IPS-20b (cell line): Measurements from ENCODE around the gene TTC9.

Experiments used
- H3K27ac ChIP-seq: one replicate; pipeline ENCODE4 v1.5.1; 2013; ENCODE audit warnings: low read length
- H3K27me3 ChIP-seq: 2 replicates; pipeline ENCODE4 v1.6.1; 2013; ENCODE audit warnings: mild to moderate bottlenecking, low read length, inconsistent platforms; ENCODE audit not compliant: insufficient read depth
- H3K36me3 ChIP-seq: 2 replicates; pipeline ENCODE4 v1.6.1; 2013; ENCODE audit warnings: low read depth, mild to moderate bottlenecking, inconsistent platforms, low read length, moderate library complexity; ENCODE audit not compliant: insufficient read depth
- H3K4me1 ChIP-seq: 2 replicates; pipeline ENCODE4 v1.6.1; 2013; ENCODE audit warnings: mild to moderate bottlenecking, control low read depth, inconsistent platforms, low read length, moderate library complexity; ENCODE audit not compliant: insufficient read depth
- H3K4me3 ChIP-seq: 2 replicates; pipeline ENCODE4 v1.5.1; 2013; ENCODE audit warnings: mild to moderate bottlenecking, low read length, inconsistent platforms
- H3K9ac ChIP-seq: 2 replicates; pipeline ENCODE4 v1.6.1; 2013; ENCODE audit warnings: low read depth, mild to moderate bottlenecking, inconsistent platforms, low read length, moderate library complexity
- H3K9me3 ChIP-seq: 2 replicates; pipeline ENCODE4 v1.6.1; 2013; ENCODE audit warnings: mild to moderate bottlenecking, low read depth, low read length, inconsistent platforms; ENCODE audit not compliant: insufficient read depth

TTC9 gene

DNA sequence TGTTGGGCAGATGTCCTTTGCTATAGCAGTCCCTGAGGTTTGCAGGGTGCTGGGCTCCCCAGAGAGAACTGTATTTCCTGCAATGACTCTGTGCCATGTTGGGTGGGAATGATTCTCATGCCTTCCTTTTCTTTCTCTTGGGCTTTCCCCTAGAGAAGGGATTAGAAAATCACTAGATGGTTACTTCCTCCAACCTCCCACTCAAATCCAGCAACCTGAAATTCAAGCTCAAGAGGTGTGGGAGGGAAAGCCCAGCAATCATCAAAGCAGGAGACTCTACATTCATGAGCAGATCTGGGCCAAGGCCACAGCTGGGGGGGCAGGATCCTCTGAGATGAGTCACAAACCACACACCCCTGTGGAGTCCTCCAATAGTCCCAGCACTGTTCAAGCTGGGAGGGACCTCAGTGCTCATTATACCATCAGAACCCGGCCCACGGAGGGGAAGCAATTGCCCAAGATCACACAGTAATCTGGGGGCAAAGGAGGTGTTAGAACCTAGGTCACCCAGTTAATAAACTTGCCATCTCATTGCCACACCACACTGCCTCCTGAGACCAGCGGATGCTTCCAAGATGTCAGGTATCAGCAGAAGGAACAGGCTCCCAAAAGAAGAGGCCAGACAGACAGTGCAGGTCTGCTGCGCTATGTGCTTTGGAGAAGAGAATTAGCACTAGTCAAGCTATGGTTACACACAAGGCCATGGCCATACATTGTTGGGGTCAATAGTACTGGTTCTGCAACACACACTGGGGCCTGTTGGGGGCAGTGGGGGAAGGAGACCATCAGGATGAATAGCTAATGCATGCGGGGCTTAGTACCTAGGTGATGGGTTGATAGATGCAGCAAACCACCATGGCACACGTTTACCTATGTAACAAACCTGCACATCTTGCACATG lies 65.7 kb downstream of the TTC9 start:
- no peak overlapping the region for H3K4me3 ChIP-seq
- no peaks in the 10 kb centered on the region for H3K9me3 ChIP-seq
- no peaks in the 10 kb centered on the region for H3K27me3 ChIP-seq
- no peaks in the 10 kb centered on the region for H3K36me3 ChIP-seq
- peak overlapping the region; percentile 66; the same call in 1 of the 2 replicates for H3K9ac ChIP-seq
- peak overlapping the region; percentile 26 for H3K27ac ChIP-seq
- peaks cover 42% of the 10 kb centered on the region; the same call in 1 of the 2 replicates for H3K4me1 ChIP-seq

DNA sequence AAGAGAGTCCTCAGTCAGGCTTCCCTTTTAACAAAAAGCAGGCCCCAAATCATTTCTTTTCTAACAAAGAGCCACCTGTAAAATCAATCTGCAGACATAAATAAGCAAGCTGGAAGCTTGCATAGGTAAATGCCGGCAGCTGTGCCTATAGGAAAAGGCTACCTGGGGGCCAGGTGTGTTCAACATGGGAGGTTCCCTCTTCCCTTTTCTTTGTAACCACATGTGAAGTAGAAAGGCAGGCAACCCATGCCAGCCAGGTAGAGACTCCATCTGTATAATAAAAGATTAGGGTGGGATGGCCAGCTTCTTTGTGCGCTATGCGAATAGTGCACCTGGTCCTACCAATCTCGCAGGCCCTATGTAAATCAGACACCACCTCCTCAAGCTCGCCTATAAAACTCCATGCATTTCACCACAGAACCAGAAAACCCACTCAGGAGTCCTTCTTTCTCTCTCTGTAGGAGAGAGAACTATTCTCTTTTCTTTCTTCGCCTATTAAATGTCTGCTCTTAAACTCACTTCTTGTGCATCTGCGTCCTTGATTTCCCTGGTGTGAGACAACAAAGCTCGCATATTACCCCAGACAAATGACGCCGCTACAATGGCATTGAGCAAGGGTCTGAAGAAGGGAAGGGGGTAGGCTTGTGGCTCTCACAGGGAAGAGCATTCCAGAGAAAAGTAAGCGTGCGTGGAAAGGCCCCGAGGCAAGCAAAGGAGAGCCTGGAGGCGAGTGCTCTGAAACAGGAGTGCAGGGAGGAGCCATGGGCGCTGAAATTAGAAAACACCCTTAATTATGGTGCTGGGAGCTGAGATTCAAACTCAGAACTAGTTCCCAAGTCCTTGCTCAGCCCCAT lies 67.2 kb downstream of the TTC9 start:
- Histone ChIP-seq H3K9me3 (no peaks in the 10 kb centered on the region), H3K27ac (peak overlapping the region; percentile 92), H3K4me1 (peaks cover 51% of the 10 kb centered on the region; the same call in 1 of the 2 replicates), H3K4me3 (peak overlapping the region; percentile 10; the same call in 1 of the 2 replicates), H3K27me3 (no peaks in the 10 kb centered on the region), H3K36me3 (no peaks in the 10 kb centered on the region), H3K9ac (peak overlapping the region; percentile 70; the same call in 1 of the 2 replicates)

DNA sequence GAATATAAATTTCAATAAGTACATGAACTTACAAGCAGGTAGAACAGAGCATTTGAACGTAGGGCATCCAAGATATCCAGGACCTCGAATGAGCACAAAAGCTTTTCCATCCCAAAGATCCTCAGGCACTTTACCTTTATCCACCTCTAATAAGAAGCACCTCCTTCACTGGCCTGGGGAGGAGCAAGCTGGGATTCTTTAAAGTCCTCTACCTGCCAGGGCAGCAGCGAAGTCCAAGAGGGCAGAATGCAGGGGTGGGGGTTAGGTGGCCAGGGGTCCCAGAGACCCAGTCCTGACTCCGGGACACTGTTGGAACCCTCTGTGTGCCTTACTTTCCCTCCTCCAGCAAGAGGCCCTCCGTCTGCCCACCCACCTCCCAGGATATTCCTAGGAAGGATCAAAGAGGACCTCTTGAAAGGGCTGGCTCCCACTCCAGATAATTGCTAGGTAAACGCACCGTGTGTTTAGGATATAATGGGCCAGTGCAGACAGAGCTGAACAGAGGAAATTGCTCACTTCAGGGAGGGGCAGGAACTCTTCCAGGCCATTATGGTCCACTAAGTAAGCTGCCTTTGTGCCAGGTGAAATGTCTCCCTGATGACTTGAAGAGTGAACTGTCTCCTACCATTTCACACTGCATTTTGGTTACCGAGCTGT lies 68.1 kb downstream of the TTC9 start:
- peaks cover 51% of the 10 kb centered on the region; the same call in 1 of the 2 replicates for H3K4me1 ChIP-seq
- H3K4me3 ChIP-seq, result no peak overlapping the region; the same call in 1 of the 2 replicates
- H3K27ac ChIP-seq, result peak overlapping the region; percentile 92
- H3K36me3 ChIP-seq, result no peaks in the 10 kb centered on the region
- H3K9me3 ChIP-seq, result no peaks in the 10 kb centered on the region
- no peaks in the 10 kb centered on the region for H3K27me3 ChIP-seq
- peak overlapping the region; percentile 70; the same call in 1 of the 2 replicates for H3K9ac ChIP-seq

DNA sequence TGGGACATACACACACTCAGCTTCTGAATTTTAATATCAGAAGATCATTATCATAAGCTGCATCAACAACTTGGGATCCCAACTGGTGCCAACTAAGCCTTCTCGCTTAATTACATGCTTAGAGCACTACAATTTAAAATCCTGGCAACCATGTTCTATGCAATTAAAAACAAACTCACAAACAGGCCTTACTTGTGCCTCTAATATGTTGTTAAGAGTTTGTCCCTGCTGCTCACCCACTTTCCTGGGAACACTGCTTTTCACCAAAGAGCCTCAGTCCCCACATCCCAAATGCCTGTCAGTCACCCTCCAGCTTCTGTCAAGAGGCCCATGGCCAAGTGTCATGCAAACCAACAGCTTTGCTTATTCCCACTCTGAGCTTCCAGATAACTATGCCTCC lies 69.7 kb downstream of the TTC9 start:
- no peaks in the 10 kb centered on the region for H3K9me3 ChIP-seq
- H3K27ac ChIP-seq, result no peak overlapping the region
- H3K27me3 ChIP-seq, result no peaks in the 10 kb centered on the region
- H3K36me3 ChIP-seq, result no peaks in the 10 kb centered on the region
- no peak overlapping the region for H3K4me3 ChIP-seq
- H3K9ac ChIP-seq, result no peak overlapping the region
- peaks cover 42% of the 10 kb centered on the region; the same call in 1 of the 2 replicates for H3K4me1 ChIP-seq

DNA sequence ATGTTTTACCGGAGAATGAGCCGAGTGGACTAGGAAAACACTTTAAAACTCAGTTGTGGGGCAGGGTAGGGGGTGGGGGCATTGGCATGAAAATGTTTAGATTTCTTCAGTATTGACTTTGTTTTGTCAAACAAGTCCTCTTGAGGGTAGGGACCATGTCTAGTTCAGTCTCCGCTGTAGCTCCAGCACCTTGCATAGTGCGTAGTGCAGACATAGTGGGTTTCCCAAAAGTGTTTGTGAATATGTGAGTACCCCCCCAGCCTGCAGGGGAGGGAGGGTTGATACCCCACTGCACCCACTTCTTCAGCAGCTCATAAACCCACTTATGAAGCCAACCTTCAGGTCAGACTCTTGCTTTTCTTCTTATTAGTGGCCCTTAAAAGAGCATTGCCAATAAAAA lies 71.4 kb downstream of the TTC9 start:
- H3K27ac ChIP-seq, result peak overlapping the region; percentile 1
- H3K4me1 ChIP-seq, result peaks cover 28% of the 10 kb centered on the region; the same call in 1 of the 2 replicates
- no peaks in the 10 kb centered on the region for H3K27me3 ChIP-seq
- H3K9ac ChIP-seq, result peak overlapping the region; percentile 2; the same call in 1 of the 2 replicates
- H3K4me3 ChIP-seq, result no peak overlapping the region
- no peaks in the 10 kb centered on the region for H3K36me3 ChIP-seq
- H3K9me3 ChIP-seq, result no peaks in the 10 kb centered on the region

DNA sequence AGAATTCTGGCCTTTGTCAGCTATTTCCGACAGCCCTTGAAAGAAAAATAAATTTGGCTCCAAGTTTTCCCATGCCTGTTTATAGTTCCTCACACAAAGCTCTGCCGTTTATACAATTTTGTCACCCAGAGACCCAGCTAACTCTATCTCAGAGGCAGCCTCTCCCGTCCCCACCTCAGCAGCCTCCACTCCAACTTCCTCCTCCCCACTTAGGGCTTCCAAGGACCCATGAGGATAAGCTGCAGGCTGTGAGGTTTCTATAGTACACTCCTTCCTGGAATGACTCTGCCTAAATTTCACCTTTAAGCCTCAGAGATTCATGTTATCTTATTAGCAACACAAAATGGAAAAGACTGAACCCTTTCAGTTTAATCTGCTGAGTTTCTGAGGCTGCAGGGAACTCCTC lies 71.8 kb downstream of the TTC9 start:
- H3K4me3 ChIP-seq, result no peak overlapping the region
- H3K27me3 ChIP-seq, result no peaks in the 10 kb centered on the region
- H3K27ac ChIP-seq, result peak overlapping the region; percentile 1
- H3K4me1 ChIP-seq, result peaks cover 26% of the 10 kb centered on the region; the same call in 1 of the 2 replicates
- H3K9ac ChIP-seq, result peak overlapping the region; percentile 2; the same call in 1 of the 2 replicates
- no peaks in the 10 kb centered on the region for H3K36me3 ChIP-seq
- H3K9me3 ChIP-seq, result no peaks in the 10 kb centered on the region

DNA sequence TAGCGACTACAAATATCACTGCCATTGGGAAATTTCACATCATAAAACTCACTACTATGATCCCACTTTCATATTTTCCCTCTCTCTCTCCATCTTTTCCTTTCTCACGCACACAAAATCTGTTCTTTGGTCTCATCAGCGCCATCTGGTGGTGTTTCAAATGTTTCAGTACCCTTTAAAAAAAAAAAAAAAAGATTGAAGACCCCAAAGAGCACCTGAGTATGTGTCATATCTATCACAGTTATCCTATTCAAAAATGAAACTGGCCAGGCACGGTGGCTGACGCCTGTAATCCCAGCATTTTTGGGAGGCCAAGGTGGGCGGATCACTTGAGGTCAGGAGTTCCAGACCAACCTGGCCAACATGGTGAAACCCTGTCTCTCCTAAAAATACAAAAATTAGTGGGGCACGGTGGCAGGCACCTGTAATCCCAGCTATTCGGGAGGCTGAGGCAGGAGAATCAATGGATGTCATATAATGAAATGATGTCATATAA lies 72.4 kb downstream of the TTC9 start:
- Histone ChIP-seq H3K27ac (no peak overlapping the region), H3K4me1 (peaks cover 21% of the 10 kb centered on the region; the same call in 1 of the 2 replicates), H3K4me3 (no peak overlapping the region), H3K9ac (no peak overlapping the region; the same call in 1 of the 2 replicates), H3K36me3 (no peaks in the 10 kb centered on the region), H3K27me3 (no peaks in the 10 kb centered on the region), H3K9me3 (no peaks in the 10 kb centered on the region)

DNA sequence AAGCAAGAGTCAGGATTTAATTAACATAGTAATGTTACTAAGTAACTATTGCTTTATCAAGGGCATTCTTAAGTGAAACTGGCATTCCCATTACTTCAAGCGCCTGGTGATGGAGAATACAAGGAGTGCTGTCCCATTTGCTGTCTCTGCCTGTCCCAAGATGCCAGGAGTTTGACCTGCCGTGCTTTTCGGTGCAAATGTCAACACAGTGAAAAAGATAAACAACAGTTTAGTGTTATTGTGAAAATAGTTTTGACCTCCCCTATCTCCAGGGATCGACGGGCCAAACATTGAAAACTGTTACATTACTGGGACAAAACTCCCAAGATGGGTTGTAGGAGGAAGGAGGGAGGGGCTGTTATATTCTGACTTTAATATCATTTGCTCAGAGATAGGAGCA lies 74.8 kb downstream of the TTC9 start:
- Histone ChIP-seq H3K4me1 (peaks cover 9% of the 10 kb centered on the region; the same call in 1 of the 2 replicates), H3K9me3 (no peaks in the 10 kb centered on the region), H3K9ac (no peak overlapping the region), H3K27ac (no peak overlapping the region), H3K27me3 (no peaks in the 10 kb centered on the region), H3K36me3 (no peaks in the 10 kb centered on the region), H3K4me3 (no peak overlapping the region)

DNA sequence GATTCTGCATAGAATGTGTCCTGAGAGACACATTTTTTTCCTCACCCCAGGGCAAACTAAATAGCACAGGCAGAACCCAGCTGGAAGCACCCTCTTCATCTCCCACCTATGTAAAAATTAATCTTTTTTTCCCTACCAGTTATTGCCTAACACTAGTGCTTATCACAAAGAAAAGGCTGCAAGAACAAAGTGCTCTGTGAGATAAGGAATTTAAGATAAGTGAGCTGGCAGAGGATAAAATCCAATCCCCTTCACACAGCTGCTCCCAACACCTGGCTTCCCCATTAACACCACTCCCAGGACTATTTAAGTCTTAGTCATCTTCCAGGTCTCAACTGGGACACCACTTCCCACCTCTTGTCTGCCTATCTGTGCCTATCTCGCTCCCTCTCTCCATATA lies 75.2 kb downstream of the TTC9 start:
- H3K9ac ChIP-seq, result no peak overlapping the region
- H3K36me3 ChIP-seq, result no peaks in the 10 kb centered on the region
- H3K4me3 ChIP-seq, result no peak overlapping the region
- H3K4me1 ChIP-seq, result peaks cover 9% of the 10 kb centered on the region; the same call in 1 of the 2 replicates
- H3K9me3 ChIP-seq, result no peaks in the 10 kb centered on the region
- no peaks in the 10 kb centered on the region for H3K27me3 ChIP-seq
- H3K27ac ChIP-seq, result no peak overlapping the region

DNA sequence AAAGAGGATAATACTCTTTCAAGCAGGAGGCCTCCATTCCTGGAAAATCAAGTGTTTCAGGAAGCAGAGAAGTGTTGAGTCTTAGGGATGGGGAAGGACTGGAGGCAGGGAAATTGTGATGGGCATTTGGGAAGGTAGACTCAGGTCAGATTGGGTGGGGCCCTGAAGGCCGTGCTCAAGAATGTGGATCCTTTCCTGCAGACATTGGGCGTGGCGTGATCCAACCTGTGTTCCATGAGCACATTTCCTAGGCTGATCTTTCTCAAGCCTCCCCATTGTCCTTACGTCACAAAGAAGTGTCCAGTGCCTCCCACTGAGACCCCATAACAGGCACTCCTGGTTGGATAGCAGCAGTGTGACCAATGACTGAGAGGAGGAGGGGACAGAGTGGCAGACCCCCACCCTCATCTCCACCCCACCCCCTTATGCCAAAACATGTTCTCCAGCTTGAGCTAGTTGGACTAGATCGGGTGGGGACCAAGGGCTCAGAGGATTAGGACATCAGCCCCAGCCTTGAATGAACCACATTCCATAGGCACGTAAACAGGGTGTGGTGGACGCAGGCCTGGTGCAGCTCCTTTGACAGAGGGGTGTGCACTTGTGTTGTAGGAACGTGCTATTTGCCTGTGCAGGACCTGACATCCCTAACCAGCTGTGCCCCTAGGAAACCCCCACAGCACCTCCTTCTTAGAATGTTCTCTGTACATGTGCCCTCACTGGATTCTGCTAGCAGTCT lies 76.8 kb downstream of the TTC9 start:
- no peaks in the 10 kb centered on the region for H3K9me3 ChIP-seq
- H3K36me3 ChIP-seq, result no peaks in the 10 kb centered on the region
- H3K27ac ChIP-seq, result no peak overlapping the region
- peaks cover under 1% of the 10 kb centered on the region; the same call in 1 of the 2 replicates for H3K4me1 ChIP-seq
- no peak overlapping the region for H3K9ac ChIP-seq
- no peaks in the 10 kb centered on the region for H3K27me3 ChIP-seq
- H3K4me3 ChIP-seq, result no peak overlapping the region
